Panc1 (cell line): ENCODE measurements around the gene HM13.
A peak's percentile ranks its signal among the peaks of the same experiment; 100 is the strongest.

ENCODE experiments used
- CTCF ChIP-seq: fragments of 450-650 bp; IDR thresholded peaks from 2 replicates; pipeline ENCODE4 v1.5.1; 2017; ENCODE audit warnings: mild to moderate bottlenecking
- POLR2AphosphoS5 ChIP-seq: IDR thresholded peaks from 2 replicates; pipeline ENCODE4 v1.6.1; 2012; ENCODE audit warnings: mild to moderate bottlenecking, low read depth, low read length, moderate library complexity
- REST ChIP-seq, 2 experiments: IDR thresholded peaks; 2 replicates each; pipeline ENCODE4 v1.6.1; 2011 to 2012; ENCODE audit warnings: low read depth in 2 of 2, control low read depth in 1 of 2, low read length in 1 of 2, mild to moderate bottlenecking in 1 of 2, moderate library complexity in 1 of 2; ENCODE audit not compliant: insufficient read depth in 1 of 2
- SIN3A ChIP-seq: IDR thresholded peaks from 2 replicates; pipeline ENCODE4 v1.6.1; 2012; ENCODE audit warnings: low read depth, mild to moderate bottlenecking, low read length, moderate library complexity, borderline replicate concordance; ENCODE audit not compliant: insufficient read depth
- TCF7L2 ChIP-seq: IDR thresholded peaks from 2 replicates; pipeline ENCODE4 v1.6.1; 2011; ENCODE audit warnings: mild to moderate bottlenecking, low read depth, low read length, inconsistent platforms

GRCh38 chr20:31560746-31561598, 46.7 kb downstream of the HM13 start:
- TF ChIP-seq CTCF (no peak), POLR2AphosphoS5 (peak; percentile 73), REST (IDR thresholded peaks at IDR 0.05; ENCODE audit: insufficient read depth in 1 of 2, low read depth in 2 of 2, low read length in 1 of 2) (no peak), SIN3A (no peak), TCF7L2 (no peak)
